22Rv1 (cell line): ENCODE data around the gene MIR17HG.
"Not testable (repeated sequence)": the region's sequence is repeated elsewhere in the genome, so short reads cannot be mapped to it uniquely, and the experiment has no call there.

Experiments used
- ZFX ChIP-seq: fragments of 450-650 bp; IDR thresholded peaks from 2 replicates; pipeline ENCODE4 v1.6.1; 2017; ENCODE audit warnings: antibody characterized with exemption, borderline replicate concordance
- TF ChIP-seq, protein P1 (sequence below): fragments of 450-650 bp; IDR thresholded peaks from 2 replicates; pipeline ENCODE4 v1.5.1; 2017; ENCODE audit warnings: mild to moderate bottlenecking

- TF ChIP-seq, protein P1, sequence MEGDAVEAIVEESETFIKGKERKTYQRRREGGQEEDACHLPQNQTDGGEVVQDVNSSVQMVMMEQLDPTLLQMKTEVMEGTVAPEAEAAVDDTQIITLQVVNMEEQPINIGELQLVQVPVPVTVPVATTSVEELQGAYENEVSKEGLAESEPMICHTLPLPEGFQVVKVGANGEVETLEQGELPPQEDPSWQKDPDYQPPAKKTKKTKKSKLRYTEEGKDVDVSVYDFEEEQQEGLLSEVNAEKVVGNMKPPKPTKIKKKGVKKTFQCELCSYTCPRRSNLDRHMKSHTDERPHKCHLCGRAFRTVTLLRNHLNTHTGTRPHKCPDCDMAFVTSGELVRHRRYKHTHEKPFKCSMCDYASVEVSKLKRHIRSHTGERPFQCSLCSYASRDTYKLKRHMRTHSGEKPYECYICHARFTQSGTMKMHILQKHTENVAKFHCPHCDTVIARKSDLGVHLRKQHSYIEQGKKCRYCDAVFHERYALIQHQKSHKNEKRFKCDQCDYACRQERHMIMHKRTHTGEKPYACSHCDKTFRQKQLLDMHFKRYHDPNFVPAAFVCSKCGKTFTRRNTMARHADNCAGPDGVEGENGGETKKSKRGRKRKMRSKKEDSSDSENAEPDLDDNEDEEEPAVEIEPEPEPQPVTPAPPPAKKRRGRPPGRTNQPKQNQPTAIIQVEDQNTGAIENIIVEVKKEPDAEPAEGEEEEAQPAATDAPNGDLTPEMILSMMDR: not testable (repeated sequence)
- not testable (repeated sequence) for TF ChIP-seq ZFX
Observed at GRCh38 chr13:91352891-91353290, 5.4 kb downstream of the MIR17HG start.
